Astrocyte (in vitro differentiated cells and primary cell): Measurements from ENCODE around the gene UGT1A7. TPM values are rescaled to one million over a fixed set of nuclear protein-coding genes. Genes with fewer than 3 reads are reported as not detected.

Source experiments
- DNase-seq: peaks from one replicate; pipeline ENCODE4 v3.0.0-alpha.2; 2010; ENCODE audit warnings: low read depth
- FAIRE-seq: peaks from 2 replicates; lab custom pipeline; 2011; peaks lifted over from hg19 to GRCh38; lab: Jason Lieb, UNC
- H2AFZ ChIP-seq: 2 replicates; pipeline ENCODE4 v1.6.0; 2012; ENCODE audit warnings: low read depth, low read length, inconsistent platforms
- H3K27ac ChIP-seq: 2 replicates; pipeline ENCODE4 v1.5.1; 2011; ENCODE audit warnings: low read depth, low read length, inconsistent platforms
- H3K27me3 ChIP-seq: 2 replicates; pipeline ENCODE4 v1.6.0; 2011; ENCODE audit warnings: low read length, inconsistent platforms; ENCODE audit not compliant: insufficient read depth
- H3K36me3 ChIP-seq: 2 replicates; pipeline ENCODE4 v1.5.1; 2011; ENCODE audit warnings: low read length, inconsistent platforms; ENCODE audit not compliant: insufficient read depth
- H3K4me1 ChIP-seq: 2 replicates; pipeline ENCODE4 v1.5.1; 2011; ENCODE audit warnings: low read length, inconsistent platforms; ENCODE audit not compliant: insufficient read depth
- H3K4me2 ChIP-seq: 2 replicates; pipeline ENCODE4 v1.6.0; 2012; ENCODE audit warnings: low read length, inconsistent platforms
- H3K4me3 ChIP-seq: 2 replicates; pipeline ENCODE4 v1.5.1; 2011; ENCODE audit warnings: low read depth, mild to moderate bottlenecking, low read length, inconsistent platforms; ENCODE audit not compliant: insufficient read depth
- H3K79me2 ChIP-seq: 2 replicates; pipeline ENCODE4 v1.6.0; 2012; ENCODE audit warnings: mild to moderate bottlenecking, low read length, inconsistent platforms; ENCODE audit not compliant: insufficient read depth
- H3K9ac ChIP-seq: 2 replicates; pipeline ENCODE4 v1.6.0; 2012; ENCODE audit warnings: mild to moderate bottlenecking, low read length, inconsistent platforms
- H3K9me3 ChIP-seq: 2 replicates; pipeline ENCODE4 v1.5.1; 2012; ENCODE audit warnings: low read depth, mild to moderate bottlenecking, low read length, inconsistent platforms; ENCODE audit not compliant: insufficient read depth
- H4K20me1 ChIP-seq: 2 replicates; pipeline ENCODE4 v1.6.0; 2012; ENCODE audit warnings: low read length, inconsistent platforms; ENCODE audit not compliant: insufficient read depth
- H3K27ac Mint-ChIP-seq: one replicate; pipeline ENCODE4 v1.8.0; 2021; ENCODE audit warnings: mild to moderate bottlenecking, mixed read lengths; ENCODE audit not compliant: unreplicated experiment
- H3K27me3 Mint-ChIP-seq: one replicate; pipeline ENCODE4 v1.8.0; 2021; ENCODE audit warnings: low read depth, mixed read lengths; ENCODE audit not compliant: unreplicated experiment
- H3K36me3 Mint-ChIP-seq: one replicate; pipeline ENCODE4 v1.8.0; 2021; ENCODE audit warnings: low read depth, mixed read lengths; ENCODE audit not compliant: unreplicated experiment
- H3K4me1 Mint-ChIP-seq: one replicate; pipeline ENCODE4 v1.8.0; 2021; ENCODE audit warnings: low read depth, mixed read lengths; ENCODE audit not compliant: unreplicated experiment
- H3K4me3 Mint-ChIP-seq: one replicate; pipeline ENCODE4 v1.8.0; 2021; ENCODE audit warnings: mild to moderate bottlenecking, moderate library complexity, mixed read lengths; ENCODE audit not compliant: unreplicated experiment
- H3K9me3 Mint-ChIP-seq: one replicate; pipeline ENCODE4 v1.8.0; 2021; ENCODE audit warnings: mild to moderate bottlenecking, mixed read lengths; ENCODE audit not compliant: unreplicated experiment
- EZH2 ChIP-seq: IDR thresholded peaks from 2 replicates; pipeline ENCODE4 v1.6.1; 2012; ENCODE audit warnings: mild to moderate bottlenecking, low read length, inconsistent platforms; ENCODE audit not compliant: insufficient read depth
- total RNA-seq: library from RNA; stranded (reverse); gene quantifications from 2 replicates; pipeline ENCODE4 v1.2.1, GENCODE V29; 2021
- TF ChIP-seq, protein P1 (sequence below): IDR thresholded peaks from 2 replicates; pipeline ENCODE4 v1.5.1; 2011; ENCODE audit warnings: low read depth, mild to moderate bottlenecking, inconsistent platforms, low read length, moderate library complexity; ENCODE audit not compliant: insufficient read depth

Gene UGT1A7
- total RNA-seq, 1 donor from 2014 or later = not detected

DNA sequence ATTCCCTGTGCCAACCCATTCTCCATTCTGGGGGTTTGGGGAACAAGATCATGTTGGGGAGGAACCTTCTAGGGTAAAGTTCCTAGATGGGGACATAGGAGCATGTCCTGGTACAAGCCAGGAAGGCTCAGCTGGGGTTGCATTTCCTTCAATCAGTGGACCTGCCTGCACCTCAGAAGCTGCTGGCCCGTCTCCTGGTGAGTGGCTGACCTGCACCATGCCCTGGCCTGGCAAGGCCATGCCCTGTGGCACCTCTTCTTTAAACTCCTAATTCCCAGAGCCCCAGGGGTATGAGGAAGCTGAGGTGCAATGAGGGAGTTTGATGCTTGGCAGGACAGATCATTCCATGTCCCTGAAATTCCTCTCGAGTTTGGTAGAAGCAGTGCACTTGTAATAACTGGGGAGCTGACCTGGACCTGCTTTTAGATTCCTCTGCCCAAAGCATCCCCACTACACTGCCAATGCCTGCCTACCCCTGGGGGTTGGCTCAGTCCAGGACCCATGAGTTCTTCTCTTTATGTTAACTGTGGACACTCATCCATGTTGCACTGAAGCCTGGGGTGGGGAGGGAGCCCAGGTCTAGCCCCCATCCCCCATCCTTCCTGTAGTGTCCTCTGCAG is 121.7 kb downstream of the UGT1A7 start:
- no peaks in the 10 kb centered on the region for H3K36me3 Mint-ChIP-seq
- peaks cover 4% of the 10 kb centered on the region for H3K27me3 ChIP-seq
- no peak overlapping the region for H3K27ac ChIP-seq
- no peak overlapping the region for H3K4me3 Mint-ChIP-seq
- no peak overlapping the region for H3K4me3 ChIP-seq
- no peak for DNase-seq
- no peak overlapping the region for H3K4me2 ChIP-seq
- peaks cover 5% of the 10 kb centered on the region for H3K4me1 ChIP-seq
- H3K27ac Mint-ChIP-seq = no peak overlapping the region
- H2AFZ ChIP-seq = no peak overlapping the region
- no peak for FAIRE-seq
- H3K9me3 Mint-ChIP-seq = peaks cover 4% of the 10 kb centered on the region
- TF ChIP-seq, protein P1, sequence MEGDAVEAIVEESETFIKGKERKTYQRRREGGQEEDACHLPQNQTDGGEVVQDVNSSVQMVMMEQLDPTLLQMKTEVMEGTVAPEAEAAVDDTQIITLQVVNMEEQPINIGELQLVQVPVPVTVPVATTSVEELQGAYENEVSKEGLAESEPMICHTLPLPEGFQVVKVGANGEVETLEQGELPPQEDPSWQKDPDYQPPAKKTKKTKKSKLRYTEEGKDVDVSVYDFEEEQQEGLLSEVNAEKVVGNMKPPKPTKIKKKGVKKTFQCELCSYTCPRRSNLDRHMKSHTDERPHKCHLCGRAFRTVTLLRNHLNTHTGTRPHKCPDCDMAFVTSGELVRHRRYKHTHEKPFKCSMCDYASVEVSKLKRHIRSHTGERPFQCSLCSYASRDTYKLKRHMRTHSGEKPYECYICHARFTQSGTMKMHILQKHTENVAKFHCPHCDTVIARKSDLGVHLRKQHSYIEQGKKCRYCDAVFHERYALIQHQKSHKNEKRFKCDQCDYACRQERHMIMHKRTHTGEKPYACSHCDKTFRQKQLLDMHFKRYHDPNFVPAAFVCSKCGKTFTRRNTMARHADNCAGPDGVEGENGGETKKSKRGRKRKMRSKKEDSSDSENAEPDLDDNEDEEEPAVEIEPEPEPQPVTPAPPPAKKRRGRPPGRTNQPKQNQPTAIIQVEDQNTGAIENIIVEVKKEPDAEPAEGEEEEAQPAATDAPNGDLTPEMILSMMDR = no peak
- TF ChIP-seq EZH2 = no peak
- H3K79me2 ChIP-seq = no peaks in the 10 kb centered on the region
- H3K36me3 ChIP-seq = no peaks in the 10 kb centered on the region
- H3K27me3 Mint-ChIP-seq = peaks cover 40% of the 10 kb centered on the region
- no peaks in the 10 kb centered on the region for H4K20me1 ChIP-seq
- no peaks in the 10 kb centered on the region for H3K9me3 ChIP-seq
- peaks cover 4% of the 10 kb centered on the region for H3K4me1 Mint-ChIP-seq
- no peak overlapping the region for H3K9ac ChIP-seq

DNA sequence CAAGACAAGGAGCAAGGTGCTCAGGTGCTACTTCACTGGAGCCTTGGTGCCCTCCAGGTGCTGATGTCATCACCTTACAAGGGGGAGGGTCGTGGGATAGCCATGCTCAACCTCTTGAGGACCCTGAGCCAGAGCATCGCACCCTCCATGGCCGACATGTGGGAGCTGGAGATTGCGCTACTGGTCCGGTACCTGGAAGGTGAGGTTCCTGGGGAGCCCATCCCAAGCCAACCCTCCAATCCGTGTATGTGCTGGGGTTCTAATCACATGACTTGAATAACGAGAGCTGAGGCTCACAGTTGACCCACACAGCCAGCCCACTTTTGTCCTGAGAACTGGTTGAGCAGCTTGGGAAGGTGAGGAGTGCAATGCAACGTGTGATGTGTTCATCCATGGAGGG is 122.3 kb downstream of the UGT1A7 start:
- Mint-ChIP-seq H3K4me3 (no peak overlapping the region), H3K27ac (no peak overlapping the region), H3K27me3 (peaks cover 44% of the 10 kb centered on the region), H3K4me1 (peaks cover 4% of the 10 kb centered on the region), H3K9me3 (peaks cover 3% of the 10 kb centered on the region), H3K36me3 (no peaks in the 10 kb centered on the region)
- Histone ChIP-seq H3K4me1 (peaks cover 5% of the 10 kb centered on the region), H3K36me3 (no peaks in the 10 kb centered on the region), H3K27ac (no peak overlapping the region), H3K4me2 (no peak overlapping the region), H3K9me3 (no peaks in the 10 kb centered on the region), H3K79me2 (no peaks in the 10 kb centered on the region), H3K9ac (no peak overlapping the region), H4K20me1 (no peaks in the 10 kb centered on the region), H3K27me3 (peaks cover 4% of the 10 kb centered on the region), H2AFZ (no peak overlapping the region), H3K4me3 (no peak overlapping the region)
- TF ChIP-seq, protein P1 = no peak
- TF ChIP-seq EZH2 = no peak
- no peak for FAIRE-seq
- no peak for DNase-seq

DNA sequence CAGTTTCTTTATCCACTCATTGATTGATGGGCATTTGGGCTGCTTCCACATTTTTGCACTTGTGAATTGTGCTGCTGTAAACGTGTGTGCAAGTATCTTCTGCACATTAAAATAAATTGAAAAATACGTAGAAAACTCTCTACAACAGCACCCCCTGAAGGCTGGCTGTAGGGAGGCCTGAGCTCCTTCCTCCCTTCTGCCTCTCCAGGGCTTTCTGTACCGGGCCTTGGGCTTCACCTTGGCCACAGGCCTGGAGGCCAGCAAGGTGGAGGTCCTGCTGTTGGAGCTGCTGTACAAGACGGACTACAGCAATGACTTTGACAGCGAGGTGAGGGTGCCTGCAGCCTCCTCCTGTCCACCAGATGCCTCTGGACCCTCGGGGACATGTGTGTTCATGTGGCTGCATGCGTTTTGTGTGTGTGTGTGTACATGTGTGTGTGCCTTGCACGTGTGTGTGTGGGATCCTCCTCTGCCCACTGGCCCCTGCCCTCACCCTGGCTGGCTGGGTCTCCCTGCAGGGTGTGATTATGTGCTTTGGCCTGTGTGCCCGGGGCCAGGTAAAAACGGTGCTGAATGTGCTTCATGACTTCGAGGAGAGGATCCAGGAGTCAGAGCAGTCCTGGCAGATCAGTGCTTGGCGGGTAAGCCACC is 125.6 kb downstream of the UGT1A7 start:
- no peak overlapping the region for H3K27ac Mint-ChIP-seq
- TF ChIP-seq EZH2 = no peak
- peaks cover 50% of the 10 kb centered on the region for H3K27me3 Mint-ChIP-seq

More for the DNA sequence above, 125.6 kb downstream of the UGT1A7 start:
- Histone ChIP-seq H3K9me3 (no peaks in the 10 kb centered on the region), H3K27me3 (peaks cover 8% of the 10 kb centered on the region), H3K27ac (no peak overlapping the region), H2AFZ (no peak overlapping the region), H3K4me2 (no peak overlapping the region), H3K4me3 (no peak overlapping the region), H3K79me2 (no peaks in the 10 kb centered on the region), H4K20me1 (no peaks in the 10 kb centered on the region), H3K36me3 (no peaks in the 10 kb centered on the region), H3K9ac (no peak overlapping the region), H3K4me1 (no peaks in the 10 kb centered on the region)
- H3K9me3 Mint-ChIP-seq = no peaks in the 10 kb centered on the region
- no peaks in the 10 kb centered on the region for H3K4me1 Mint-ChIP-seq
- H3K4me3 Mint-ChIP-seq = no peak overlapping the region
- no peaks in the 10 kb centered on the region for H3K36me3 Mint-ChIP-seq
- FAIRE-seq = no peak
- no peak for DNase-seq
